DMS 273 (cell line): ENCODE results near the gene STK31.
"Not testable (repeated sequence)": the region's sequence is repeated elsewhere in the genome, so short reads cannot be mapped to it uniquely, and the experiment has no call there.

ENCODE experiments used
- DNase-seq: peaks from one replicate; lab custom pipeline; 2025; ENCODE audit not compliant: unreplicated experiment; lab: John Stamatoyannopoulos, UW

STK31 gene, protein sequence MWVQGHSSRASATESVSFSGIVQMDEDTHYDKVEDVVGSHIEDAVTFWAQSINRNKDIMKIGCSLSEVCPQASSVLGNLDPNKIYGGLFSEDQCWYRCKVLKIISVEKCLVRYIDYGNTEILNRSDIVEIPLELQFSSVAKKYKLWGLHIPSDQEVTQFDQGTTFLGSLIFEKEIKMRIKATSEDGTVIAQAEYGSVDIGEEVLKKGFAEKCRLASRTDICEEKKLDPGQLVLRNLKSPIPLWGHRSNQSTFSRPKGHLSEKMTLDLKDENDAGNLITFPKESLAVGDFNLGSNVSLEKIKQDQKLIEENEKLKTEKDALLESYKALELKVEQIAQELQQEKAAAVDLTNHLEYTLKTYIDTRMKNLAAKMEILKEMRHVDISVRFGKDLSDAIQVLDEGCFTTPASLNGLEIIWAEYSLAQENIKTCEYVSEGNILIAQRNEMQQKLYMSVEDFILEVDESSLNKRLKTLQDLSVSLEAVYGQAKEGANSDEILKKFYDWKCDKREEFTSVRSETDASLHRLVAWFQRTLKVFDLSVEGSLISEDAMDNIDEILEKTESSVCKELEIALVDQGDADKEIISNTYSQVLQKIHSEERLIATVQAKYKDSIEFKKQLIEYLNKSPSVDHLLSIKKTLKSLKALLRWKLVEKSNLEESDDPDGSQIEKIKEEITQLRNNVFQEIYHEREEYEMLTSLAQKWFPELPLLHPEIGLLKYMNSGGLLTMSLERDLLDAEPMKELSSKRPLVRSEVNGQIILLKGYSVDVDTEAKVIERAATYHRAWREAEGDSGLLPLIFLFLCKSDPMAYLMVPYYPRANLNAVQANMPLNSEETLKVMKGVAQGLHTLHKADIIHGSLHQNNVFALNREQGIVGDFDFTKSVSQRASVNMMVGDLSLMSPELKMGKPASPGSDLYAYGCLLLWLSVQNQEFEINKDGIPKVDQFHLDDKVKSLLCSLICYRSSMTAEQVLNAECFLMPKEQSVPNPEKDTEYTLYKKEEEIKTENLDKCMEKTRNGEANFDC

DNA sequence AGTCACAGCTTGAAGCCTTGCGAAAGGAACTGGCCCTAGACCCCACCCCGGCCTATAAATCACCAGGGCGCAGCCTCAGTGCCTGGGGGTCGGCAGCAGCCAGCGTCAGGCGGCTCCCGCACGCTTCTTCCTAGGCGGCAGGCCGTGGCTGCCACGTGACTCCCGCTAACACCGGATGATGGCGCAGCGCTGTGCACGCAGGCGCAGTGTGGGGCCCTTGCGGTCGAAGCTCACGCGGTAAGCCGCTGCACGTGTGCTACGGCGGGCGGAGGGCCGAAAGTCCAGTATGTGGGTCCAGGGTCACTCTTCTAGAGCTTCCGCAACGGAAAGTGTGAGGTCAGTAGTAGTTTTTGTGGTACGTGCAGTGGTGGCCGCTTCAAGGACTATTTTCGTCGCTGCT is at the start of gene STK31:
TSS of gene STK31 (plus strand) at position 220 of the 400 bp plus-strand sequence. CDS start at position 287, 67 bp downstream.
- no peak for DNase-seq

DNA sequence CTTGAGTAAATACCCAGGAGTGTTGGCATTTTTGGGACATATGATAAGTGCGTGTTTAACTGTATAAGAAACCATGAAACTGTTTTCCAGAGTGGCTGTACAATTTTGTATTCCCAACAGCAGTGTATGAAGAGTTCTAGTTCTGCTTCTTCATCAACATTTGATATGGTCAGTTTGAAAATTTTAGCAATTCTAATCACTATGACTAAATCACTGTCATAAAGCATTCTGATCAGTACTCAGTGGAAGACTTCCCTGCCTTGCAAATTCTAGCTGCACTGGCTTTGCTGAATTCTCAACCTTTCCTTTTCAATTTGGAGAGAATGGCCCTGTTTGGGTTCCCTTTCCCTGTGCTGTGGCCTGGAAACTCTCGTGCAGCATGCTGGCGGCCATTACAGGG is 48.6 kb upstream of the STK31 start:
- no peak for DNase-seq

DNA sequence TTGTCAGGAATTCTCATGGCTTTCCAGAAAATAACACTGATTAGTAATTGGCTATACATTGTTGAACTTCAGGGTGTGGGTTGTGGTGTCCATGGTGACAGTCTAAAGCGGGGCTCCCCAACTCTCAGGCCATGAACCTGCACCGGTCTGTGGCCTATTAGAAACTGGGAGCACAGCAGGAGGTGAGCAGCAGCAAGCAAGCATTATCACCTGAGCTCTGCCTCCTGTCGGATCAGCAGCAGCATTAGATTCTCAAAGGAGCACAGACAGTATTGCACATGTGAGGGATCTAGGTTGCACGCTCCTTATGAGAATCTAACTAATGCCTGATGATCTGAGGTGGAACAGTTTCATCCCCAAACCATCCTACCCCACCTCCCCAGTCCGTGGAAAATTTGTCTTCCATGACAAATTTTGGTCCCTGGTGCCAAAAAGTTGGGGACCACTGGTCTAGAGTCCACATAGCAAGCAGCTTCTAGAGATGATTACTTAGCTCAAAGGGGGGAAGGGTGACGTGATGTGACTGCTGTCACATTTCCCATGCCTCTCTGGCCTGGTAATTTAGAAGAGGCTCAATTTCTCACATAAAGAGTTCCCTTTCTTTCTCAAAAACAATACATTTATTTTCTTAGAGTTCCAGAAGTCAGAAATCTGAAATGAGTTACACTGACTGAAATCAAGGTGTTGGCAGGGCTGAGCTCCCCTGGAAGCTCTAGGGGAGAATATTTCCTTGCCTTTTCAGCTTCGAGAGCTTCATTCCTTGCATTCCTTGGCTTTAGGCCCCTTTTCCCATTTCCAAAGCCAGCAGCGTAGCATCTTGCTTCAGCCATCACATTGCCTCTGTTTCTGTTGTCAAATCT is 47.7 kb upstream of the STK31 start:
- DNase-seq, result no peak

DNA sequence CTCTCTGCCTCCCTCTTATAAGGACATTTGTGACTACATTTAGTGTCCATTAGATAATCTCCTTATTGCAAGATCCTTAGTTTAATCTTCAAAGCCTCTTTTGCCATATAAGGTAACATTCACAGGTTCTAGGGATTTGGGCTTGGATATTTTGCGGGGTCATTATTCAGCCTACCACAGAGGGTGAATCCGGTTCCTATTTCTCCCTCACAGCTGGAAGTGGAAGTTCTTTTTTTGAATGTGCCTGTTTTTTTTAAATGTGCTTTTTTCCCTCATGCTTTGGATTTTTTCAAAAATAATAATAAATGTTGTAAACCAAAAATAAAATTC is 47.1 kb upstream of the STK31 start:
- no peak for DNase-seq

DNA sequence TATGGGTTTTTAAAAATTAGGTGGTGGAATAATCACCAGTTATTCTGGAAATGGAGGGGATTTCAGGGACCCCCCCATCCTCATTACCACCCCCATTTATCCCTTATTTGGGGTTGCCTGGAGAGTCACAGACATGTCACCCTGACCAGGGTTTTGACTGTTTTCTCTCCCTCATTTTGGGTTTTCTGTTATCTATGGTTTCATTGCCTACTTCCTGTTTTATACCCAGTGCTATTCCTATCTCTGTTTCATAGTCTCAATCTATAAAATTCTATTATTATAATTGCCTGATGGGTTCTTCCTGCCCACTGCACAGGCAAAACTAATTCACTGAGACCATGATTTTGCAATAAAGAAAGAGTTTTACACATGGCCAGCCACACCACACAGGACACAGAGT is 45.9 kb upstream of the STK31 start:
- no peak for DNase-seq

DNA sequence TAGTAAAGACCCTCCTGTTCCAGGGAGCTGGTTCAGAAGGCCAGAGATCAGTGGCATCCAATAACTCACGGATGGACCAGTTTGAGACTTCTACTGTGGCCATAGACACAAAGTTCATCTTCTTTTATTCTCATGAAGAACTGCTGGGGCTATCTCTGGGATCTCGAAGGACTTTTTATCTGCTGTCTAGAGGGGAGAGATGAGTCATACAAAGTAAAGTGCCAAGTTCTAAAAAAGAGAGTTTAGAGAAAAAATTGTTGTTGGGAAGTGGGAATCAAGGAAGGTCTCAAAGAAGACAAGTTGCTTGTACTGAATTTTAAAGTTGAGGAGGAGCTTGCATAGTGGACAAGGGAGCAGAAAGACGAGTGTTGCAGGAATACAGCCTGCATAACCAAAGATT is 38.0 kb upstream of the STK31 start:
- DNase-seq, result no peak

DNA sequence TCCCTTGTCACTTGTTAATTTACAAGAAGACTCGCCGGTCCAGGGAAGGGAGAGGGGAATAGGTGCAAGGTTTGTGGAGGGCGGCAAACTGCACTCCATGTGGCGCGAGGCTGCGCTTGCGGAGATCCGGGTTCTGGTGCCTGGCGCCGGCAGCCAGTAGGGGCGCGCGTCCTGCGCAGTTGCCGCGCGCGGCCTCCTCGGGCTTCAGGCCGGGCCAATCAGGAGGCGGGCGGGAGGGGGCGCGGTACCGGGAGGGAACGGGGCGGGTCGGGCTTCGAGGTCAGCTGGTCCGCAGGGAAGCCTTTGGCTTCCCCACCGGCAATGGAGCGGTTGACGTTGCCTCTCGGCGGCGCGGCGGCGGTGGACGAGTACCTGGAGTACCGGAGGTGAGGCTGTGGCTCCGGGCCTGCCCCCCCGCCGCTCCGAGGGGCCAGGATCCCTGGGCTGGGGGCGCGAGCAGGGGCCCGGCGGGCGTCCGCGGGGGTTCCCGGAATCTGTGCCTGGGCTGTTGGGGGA is 30.1 kb upstream of the STK31 start, which contains the start of gene FAM221A:
TSS of gene FAM221A (plus strand) at position 302 of the 516 bp plus-strand sequence. CDS start at position 322, 20 bp downstream.
- DNase-seq, result peak; percentile 97

DNA sequence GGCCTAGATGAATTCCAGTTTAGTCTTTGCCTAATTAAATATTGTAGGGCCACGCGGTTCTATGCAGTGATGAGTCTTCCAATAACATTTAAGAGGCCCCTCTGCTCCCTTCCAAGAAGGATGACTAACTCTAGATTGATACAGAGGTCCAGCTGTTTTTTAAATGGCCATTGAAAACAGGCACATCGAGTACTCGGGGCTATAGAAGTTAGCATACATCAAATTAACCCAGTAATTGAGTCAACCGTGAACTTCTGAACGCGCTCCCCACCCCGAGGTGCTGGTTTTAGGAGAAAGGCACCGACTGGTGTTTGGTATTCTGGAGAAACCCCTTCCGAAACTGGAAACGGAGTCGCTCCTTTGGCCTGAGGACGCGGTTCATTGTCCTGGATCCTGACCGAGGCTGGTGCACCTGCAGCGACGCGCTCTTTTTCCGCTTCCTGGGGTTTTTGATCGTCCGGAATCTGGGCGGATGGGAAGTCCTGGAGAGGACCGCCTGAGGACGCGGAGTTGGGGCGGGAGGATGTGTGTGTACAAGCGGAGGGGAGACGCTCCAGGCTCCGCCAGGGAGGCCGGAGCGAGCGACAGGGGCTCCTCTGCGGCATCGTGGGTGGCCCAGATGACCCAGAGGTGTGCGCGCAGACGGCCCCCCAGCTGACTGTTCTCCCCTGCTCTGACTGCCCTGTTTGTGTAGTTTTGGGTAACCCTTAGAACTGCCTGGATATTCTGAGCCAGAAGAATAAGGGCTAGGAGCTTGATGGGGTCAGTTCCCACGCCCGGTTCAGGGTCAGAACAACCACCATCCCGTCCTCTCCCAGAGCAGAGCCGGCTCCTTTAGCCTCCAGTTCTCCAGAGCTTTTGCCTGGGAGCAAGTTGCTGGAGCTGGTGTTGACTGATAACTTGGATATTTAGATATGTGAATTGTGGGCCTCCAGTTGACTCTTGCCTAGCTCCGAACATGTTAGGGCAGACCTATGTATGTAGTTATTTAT is 29.3 kb upstream of the STK31 start:
- DNase-seq, result peak; percentile 84

DNA sequence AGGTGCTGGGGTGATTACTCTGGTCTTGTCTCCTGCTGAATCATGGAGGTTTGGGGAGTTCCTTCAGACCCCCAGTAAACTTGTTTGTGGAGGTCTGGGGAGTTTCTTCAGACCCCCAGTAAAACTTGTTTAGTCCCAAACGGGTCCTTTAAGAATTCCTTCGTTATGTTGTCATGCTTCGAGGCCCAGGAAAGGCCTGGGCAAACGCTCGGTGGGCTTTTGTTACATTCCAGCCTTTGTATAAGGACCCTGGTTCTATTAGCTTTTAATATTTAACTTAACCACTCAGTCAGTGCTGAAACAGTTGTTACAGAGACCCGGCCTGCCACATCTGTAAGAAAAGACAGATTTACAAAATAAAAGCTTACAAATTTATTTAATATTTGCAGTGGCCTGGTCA is 26.0 kb upstream of the STK31 start:
- not testable (repeated sequence) for DNase-seq

DNA sequence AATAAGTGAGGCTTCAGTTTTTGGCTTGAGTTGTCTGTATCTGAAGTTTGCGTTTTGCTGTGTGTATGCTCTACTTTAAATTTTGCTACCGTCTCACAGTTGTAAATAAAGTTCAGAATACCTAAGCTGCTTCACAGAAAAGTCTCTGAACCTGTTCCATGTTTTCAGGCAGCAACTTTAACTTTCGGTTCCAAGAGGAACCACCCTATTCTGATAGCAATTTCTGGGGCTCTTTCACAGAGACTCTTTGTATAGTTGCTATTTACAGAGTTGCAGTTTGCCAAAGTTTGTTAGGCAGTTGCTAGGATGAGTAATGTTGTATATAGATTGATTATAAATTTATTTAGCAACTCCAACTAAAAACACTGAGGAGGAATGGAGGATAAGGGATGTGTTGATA is 24.3 kb upstream of the STK31 start:
- DNase-seq, result no peak

DNA sequence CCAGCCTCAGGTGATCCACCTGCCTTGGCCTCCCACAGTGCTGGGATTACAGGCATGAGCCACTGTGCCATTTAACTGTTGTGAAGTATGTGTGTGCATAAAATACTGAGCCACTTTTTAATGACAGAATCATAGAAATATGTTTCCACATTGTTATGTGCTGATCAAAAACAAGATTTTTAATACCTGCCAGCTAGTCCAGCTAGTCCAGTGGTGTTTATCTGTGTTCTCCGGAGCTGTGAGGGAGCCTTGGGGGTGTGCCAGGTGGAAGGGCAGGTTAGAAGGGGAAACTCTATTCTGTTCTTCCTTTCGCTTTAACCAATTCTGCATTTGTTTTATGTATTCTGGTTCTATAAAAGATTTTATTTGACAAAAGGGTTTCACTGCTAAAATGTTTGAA is 23.0 kb upstream of the STK31 start:
- DNase-seq, result no peak

DNA sequence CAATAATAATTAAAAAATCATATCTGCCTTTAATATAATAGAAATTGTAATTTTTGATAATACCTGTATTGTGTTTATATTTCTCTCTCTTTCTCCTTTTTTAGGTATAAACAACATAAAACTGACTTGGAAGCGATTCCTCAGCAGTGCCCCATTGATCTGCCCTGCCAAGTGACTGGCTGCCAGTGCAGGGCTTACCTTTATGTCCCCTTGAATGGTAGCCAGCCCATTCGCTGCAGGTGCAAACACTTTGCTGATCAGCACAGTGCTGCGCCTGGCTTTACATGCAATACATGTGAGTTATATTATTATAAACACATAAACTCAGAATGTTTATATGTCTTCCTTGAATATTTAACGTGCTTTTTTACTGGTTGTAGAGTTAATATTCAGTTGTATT is 20.9 kb upstream of the STK31 start:
- DNase-seq, result no peak

DNA sequence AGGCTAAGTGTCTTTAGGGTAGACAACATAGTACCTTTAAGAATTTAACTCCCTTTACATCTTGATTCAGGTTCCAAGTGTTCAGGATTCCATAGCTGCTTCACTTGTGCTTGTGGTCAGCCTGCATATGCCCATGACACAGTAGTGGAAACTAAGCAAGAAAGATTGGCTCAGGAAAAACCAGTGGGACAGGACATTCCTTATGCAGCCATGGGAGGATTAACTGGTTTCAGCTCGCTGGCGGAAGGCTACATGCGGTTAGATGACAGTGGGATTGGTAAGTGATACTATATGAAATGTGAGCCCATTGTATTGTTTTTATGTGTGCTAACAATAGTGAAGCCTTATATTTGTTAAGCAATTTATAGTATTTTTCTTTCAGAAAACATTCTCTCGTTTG is 18.7 kb upstream of the STK31 start:
- DNase-seq, result no peak

DNA sequence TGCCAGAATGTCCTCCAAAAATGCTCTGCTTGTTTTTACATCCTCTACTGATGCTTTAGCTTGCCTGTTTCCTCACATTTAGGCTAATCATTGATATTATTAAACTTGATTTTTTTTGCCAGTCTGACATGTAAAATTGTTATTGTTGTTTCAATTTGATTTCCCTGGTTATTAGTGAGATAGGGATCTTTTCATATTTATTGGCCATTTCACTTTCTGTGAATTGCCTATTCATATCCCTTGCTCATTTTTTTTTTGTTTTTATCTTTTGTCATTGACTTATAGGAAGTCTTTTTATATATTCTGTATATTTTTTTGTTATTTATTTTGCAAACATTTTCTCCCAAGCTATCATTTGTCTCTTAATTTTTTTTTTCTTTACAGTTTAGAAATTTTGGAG is 16.8 kb upstream of the STK31 start:
- no peak for DNase-seq

DNA sequence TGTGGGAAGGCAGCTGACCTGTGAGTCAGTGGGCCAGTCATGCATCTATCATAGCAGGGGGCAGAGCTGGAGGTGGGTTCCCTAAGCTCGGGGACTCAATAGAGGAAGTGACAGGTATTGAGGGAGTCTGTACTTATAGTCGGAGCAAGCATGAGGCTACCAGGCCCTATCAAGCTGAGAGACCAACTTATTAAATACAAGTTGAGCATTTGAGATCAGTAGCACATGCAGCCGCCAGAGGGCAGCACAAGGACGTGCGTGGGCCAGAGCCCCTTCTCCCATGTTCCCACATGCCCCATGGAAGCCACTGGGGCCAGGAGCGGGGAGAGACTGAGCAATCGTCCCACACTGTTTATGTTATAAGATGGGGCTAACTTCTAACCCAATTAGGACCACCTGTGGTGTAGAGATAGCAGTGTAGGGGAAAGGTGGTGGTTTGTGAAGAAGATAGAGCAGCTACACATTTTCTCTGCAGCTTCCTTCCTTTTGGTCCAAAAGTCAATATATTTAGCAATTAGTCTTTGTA is 13.0 kb upstream of the STK31 start:
- peak; percentile 90 for DNase-seq

DNA sequence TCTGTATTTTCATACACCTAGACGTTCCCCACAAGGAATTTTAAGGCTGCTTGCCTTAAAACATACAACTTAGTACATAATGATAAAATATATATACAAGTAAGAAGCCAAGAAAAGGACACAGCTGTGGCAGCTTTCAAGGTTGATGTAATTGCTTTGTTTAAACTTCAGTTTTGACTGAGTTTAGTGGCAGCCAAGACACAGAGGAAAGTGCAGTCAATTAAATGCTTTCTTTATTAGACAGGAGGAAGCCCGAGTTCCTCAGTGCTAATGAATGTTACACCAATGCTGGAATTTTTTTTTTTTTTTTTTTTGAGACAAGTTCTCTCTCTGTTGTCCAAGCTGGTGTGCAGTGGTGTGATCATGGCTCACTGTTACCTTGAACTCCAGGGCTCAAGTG is 11.2 kb upstream of the STK31 start:
- no peak for DNase-seq

DNA sequence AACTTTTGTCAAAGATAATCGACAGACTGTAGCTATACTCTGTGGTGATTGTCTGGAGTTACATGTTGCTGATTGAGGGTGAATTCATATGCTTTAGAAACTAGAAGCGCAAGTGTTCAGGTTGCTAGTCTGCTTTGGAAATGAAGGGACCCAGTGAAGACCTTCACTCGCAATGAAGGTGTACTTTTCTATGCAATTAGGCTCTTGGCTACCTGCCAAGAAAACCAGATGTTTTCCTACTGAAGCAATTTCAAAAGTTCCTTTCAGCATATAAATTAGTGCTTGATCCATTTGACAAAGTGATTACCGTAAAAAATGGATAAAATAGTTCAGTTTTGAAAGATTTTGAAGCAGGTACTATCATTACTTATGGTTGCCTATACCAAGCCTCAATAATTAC is 10.0 kb upstream of the STK31 start:
- peak; percentile 79 for DNase-seq

DNA sequence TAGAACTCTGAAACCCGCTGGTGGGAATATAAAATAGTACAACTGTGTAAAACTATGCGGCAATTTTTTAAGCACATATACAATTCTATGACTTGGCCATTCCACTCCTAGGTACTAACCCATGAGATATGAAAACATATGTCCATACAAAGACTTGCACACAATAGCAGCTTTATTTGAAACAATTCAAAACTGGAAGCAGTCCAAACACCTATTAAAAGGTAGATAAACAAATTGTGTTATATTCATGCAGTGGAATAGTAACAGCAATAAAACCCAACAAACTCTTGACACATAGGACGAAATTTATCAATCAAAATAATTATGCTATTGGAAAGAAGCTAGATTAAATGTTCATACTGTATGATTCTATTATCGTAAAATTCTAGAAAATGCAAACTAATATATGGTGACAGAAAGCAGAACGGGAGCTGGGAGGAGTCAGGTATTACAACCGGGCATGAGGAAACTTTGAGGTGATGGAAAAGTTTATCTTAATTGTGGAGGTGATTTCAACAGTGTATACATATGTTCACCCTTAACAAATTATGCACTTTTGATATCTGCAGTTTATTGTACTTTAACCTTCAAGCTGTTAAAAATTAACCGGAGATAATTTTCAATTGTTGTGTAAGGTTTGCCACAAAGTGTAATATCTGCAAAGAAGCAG is 803 bp upstream of the STK31 start:
- no peak for DNase-seq
